DMS79 treated with DMSO at 0.1 percent for 48 hours (cell line): ENCODE data around the gene WRAP53.

Experiments
- DNase-seq: peaks from one replicate; lab custom pipeline; 2025; lab: John Stamatoyannopoulos, UW

WRAP53 gene

GRCh38 chr17:7684851-7685532, 3.3 kb upstream of the WRAP53 start:
- DNase-seq, result peak; percentile 46

GRCh38 chr17:7685533-7686221, 2.6 kb upstream of the WRAP53 start:
- peak; percentile 98 for DNase-seq

GRCh38 chr17:7686222-7687071, 1.8 kb upstream of the WRAP53 start:
- DNase-seq, result peak; percentile 98

GRCh38 chr17:7687072-7687907, 987 bp upstream of the WRAP53 start, which contains the start of gene TP53:
Gene TP53, minus strand, starts transcription at chr17:7687490. Its CDS starts 10,896 bp downstream, at chr17:7676594.
- peak; percentile 90 for DNase-seq

- no peak for DNase-seq
These were observed 585 bp downstream of the WRAP53 start for GRCh38 chr17:7688808-7689316.

GRCh38 chr17:7695586-7695985, 7.3 kb downstream of the WRAP53 start:
- no peak for DNase-seq

- DNase-seq, result no peak
These were observed 9.7 kb downstream of the WRAP53 start for GRCh38 chr17:7697828-7698588.

GRCh38 chr17:7700510-7700909, 12.2 kb downstream of the WRAP53 start:
- DNase-seq, result no peak

- no peak for DNase-seq
These were observed 13.4 kb downstream of the WRAP53 start for GRCh38 chr17:7701681-7702080.

- DNase-seq, result no peak
These were observed 14.5 kb downstream of the WRAP53 start for GRCh38 chr17:7702776-7703175.

- DNase-seq, result peak; percentile 55
These were observed 15.6 kb downstream of the WRAP53 start for GRCh38 chr17:7703584-7704479.

GRCh38 chr17:7704601-7705268, 16.5 kb downstream of the WRAP53 start, which contains the start of gene EFNB3:
Gene EFNB3, plus strand, starts transcription at chr17:7705202. Its CDS starts 397 bp downstream, at chr17:7705599.
- peak; percentile 60 for DNase-seq

- DNase-seq, result no peak
These were observed 17.3 kb downstream of the WRAP53 start for GRCh38 chr17:7705269-7706255.

GRCh38 chr17:7706631-7707354, 18.5 kb downstream of the WRAP53 start:
- DNase-seq, result no peak

GRCh38 chr17:7707446-7707845, 19.2 kb downstream of the WRAP53 start:
- peak; percentile 16 for DNase-seq

- no peak for DNase-seq
These were observed 19.8 kb downstream of the WRAP53 start for GRCh38 chr17:7707858-7708750.
